HG02623 (cell line): ENCODE measurements around the gene BCL2L11.
"Not testable (repeated sequence)": the region's sequence is repeated elsewhere in the genome, so short reads cannot be mapped to it uniquely, and the experiment has no call there.

ENCODE experiments used
- ATAC-seq: cut with Tn5 transposase; IDR thresholded peaks from one replicate; pipeline ENCODE4 v1.9.1; 2021; ENCODE audit warnings: moderate library complexity; ENCODE audit not compliant: unreplicated experiment

The BCL2L11 gene

DNA sequence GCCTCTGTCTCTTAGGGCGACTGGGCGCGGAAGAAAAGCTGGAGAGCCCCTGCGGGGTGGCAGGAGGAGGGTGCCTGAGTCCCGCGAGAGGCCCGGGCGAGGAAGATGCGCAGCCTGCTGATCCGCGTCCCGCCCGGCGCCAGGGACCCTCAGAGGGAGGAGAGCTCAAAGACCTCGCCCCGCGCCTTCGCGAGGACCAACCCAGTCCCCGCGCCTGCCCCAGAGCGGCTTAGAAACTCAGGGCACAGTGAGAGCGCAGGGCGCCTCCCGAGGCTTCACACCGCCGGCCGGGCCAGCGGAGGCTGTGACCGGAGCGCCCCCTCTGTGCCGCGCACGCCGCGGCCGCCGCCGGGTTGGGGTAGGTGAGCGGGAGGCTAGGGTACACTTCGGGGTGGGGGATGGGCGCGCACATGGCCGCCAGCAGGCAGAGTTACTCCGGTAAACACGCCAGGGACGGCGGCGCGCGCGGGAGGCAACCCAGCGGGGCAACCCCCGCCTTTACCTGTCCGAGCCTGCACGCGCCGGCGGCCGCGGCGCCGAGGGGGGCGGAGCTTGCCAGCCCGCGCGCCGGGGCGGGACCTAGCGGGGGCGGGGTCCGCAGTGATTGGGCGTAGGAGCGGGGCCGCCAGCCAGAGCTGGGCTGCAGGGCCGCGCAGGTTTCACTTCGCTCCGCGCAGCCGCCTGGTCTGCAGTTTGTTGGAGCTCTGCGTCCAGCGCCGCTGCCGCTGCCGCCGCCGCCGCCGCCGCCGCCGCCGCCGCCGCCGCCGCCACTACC lies at the start of gene BCL2L11:
Gene BCL2L11, plus strand, starts transcription at position 662 of the 775 bp plus-strand sequence. CDS start 2,832 bp downstream, outside the sequence.
- peak; percentile 45 for ATAC-seq

DNA sequence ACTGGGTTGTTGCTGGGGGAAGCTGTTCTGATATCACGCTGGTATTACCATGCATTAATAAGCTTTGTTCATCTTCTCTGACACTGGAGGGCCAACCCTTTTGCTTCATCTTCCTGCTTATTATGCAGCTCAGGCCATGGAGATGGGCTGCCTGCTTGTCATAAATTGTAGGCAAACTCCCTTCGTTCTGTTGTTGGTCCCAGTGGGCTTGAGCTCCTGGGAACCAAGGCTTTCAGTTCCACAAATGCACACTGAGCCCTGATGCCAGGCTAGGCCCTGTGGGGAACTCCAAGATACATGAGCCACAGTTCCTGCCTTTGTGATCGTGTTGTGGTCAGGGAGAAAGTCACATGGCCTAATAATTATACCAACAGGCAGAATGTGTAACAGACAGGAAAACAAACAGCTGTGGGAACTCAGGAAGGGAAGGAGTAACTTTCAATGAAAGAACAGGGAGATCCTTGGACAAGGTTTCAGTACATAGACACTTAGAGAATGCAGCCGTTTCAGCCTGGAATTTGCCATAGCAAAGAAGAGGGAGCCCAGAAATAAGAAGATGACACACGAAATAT lies 49.0 kb upstream of the BCL2L11 start:
- no peak for ATAC-seq

DNA sequence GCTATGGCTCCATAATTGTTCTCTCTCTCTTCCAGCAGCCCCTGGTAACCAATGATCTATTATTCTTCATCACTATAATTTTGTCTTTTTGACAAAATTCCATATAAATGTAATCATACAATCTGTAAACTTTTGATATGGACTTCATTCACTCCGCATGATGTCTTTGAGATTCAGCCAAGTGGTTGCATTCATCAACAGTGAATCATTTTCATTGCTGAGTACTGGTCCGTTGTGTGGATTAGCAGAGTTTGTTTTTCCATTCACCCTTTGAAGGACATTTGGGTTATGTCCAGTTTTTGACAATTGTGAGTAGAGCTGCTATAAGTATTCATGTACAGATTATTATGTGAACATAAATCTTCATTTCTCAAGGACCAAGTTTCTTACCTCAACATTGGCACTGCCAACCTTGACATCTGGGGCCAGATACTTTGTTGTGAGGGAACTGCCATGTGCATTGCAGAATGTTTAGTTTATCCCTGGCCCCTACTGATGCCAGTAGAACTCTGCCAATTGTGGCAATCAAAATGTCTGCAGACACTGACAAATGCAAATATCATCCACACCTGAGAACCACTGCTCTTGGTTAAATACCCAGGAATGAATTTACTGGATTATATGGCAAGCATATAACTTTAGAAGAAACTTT lies 48.4 kb upstream of the BCL2L11 start:
- ATAC-seq = no peak

DNA sequence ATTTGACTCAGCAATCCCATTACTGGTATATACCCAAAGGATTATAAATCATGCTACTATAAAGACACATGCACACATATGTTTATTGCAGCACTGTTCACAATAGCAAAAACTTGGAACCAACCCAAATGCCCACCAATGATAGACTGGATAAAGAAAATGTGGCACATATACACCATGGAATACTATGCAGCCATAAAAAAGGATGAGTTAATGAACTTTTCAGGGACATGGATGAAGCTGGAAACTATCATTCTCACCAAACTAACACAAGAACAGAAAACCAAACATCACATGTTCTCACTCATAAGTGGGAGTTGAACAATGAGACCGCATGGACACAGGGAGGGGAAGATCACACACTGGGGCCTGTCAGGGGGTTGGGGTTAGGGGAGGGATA lies 38.1 kb upstream of the BCL2L11 start:
- ATAC-seq = not testable (repeated sequence)

DNA sequence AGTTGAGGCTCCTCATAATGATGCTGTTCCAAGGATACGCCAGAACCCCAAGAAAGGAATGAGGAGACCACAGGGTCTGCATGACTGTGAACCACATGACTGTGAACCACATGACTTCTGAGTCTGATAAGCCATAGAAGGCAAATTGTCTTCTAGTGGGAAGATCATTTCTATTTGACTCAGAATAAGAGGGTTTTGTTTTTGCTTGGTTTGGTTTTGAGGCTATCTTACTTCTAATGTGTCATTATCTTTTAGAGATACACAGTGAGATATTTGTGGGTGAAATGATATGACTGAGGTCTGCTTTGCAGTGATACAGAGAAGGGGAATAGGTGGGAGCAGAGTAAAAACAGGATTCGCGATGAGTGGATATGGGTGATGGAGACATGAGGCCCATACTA lies 28.9 kb upstream of the BCL2L11 start:
- no peak for ATAC-seq

- no peak for ATAC-seq
Observed at GRCh38 chr2:111094691-111095090, 26.0 kb upstream of the BCL2L11 start.

GRCh38 chr2:111095434-111095833 lies 25.3 kb upstream of the BCL2L11 start:
- ATAC-seq = no peak

DNA sequence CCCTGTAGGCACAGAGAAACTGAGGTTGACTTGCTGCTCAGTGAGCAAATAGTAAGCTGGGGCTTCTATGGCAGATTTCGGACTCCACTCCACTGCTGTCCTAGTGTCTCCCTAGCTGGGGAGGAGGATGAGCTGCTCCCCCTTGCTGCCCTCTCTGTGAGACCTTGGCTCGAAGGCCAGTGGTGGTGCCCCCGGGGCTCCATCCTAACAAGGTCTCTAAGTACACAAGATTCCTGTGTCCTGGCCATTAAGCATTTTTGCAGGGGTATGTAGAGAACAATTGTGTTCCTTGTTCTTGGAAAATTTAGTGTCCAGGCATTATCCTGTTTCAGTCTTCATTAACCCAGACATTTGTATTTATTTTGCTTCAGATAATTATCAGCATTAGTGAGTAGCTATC lies 21.3 kb upstream of the BCL2L11 start:
- no peak for ATAC-seq

DNA sequence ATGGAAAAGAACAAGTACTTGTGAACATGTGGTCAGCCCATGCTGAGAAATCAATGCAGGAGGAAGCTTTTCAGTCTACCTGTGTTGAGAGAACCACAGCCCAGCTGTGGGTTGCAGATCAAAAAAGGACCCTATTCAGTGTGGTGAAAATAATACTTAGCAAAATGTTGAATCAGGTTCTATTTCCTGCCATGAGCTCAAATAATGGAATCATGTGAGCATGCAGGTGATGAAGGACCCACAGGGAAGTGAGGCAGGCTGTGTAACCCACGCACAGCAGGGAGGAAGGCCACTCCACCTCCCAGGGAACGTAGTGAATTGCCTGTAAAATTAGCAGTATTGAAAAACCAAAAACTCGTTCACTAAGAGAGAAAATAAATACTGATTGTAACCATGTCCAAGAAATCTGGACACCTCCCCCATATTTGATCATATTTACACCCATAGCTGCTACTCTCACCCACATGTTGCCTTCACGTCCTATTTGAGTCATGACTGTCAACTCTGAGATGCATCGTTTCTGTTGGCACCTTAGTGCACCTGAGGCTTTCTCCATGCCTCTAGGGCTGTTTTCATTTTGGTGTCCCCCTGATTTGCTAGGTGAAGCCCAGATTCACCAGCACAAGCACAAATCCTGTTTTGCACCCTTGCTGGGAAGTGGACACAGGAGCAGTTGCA lies 20.5 kb upstream of the BCL2L11 start:
- ATAC-seq = no peak

DNA sequence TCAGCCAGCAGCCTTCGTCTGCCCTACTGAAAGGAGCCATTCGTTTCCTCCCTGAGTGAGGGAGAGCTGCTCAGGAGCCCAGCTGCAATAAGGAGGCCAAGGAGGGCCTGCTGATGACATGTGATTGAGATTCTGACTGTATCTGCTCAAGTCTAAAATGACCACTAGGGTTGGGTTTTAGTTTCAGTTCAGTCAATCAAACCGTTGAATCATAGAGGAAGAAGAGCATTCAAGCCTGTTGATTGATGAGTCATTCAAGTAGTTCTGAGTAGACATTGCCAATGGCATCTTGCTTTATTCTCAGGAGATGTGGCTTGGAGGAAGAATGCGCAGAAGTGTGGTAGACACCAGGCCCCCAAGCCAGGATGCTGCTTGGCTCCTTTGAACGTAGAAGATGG lies 19.9 kb upstream of the BCL2L11 start:
- ATAC-seq = peak; percentile 47

- ATAC-seq = no peak
Observed at GRCh38 chr2:111101592-111101991, 19.1 kb upstream of the BCL2L11 start.

DNA sequence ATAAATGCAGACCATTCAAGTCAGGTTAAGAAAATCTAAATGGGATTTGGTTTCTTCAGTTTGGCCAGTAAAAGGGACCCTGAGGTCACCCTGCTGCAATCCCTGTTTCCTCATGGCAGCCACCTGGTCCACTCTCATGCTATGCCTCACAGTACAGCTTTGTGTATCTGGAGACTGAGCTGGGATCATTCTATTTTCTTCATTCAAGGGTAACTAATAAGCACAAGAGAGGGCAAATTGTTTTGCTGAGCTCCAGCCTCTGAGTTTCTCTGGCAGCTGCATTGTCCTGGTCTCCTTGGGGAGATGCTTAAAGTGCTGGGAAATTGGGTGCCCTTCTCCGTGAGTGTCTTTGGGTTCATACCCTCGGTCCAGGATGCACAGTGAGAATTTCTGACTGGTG lies 18.5 kb upstream of the BCL2L11 start:
- no peak for ATAC-seq

DNA sequence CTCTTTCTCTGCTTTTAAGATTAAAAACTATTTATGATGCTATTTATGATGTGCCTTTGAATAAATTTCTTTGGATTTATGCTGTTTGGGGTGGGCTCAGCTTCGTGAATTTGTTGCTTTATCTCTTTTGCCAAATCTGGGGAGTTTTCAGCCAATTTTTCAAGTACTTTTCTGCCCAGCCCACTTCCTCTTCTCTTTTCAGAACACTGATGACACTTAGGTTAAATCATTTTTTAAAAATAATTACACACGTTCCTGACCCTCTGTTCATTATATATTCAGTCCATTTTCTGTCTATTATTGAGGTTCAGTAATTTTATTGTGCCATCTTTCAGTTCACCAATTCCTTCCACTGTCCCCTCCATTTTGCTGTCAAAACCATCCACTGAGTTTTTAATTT lies 14.8 kb upstream of the BCL2L11 start:
- no peak for ATAC-seq

DNA sequence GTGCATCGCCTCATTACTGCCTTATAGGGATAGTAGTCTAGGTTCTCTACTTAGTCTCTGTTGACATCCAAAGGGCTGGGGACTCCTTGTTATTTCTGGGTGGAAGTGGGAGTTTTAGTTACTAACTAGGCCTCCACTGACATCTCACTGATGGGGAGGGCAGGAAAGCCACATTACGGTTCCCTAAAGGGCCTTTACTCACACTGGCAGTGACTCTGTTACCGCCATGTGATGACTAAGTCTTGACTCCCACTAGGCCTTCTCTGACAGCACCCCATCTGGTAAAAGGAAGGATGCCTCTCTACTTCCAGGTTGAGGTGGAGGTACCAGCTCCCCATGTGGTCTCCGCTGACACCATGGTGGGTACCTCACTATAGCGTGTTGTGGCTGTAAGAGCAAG lies 14.0 kb upstream of the BCL2L11 start:
- ATAC-seq = no peak

DNA sequence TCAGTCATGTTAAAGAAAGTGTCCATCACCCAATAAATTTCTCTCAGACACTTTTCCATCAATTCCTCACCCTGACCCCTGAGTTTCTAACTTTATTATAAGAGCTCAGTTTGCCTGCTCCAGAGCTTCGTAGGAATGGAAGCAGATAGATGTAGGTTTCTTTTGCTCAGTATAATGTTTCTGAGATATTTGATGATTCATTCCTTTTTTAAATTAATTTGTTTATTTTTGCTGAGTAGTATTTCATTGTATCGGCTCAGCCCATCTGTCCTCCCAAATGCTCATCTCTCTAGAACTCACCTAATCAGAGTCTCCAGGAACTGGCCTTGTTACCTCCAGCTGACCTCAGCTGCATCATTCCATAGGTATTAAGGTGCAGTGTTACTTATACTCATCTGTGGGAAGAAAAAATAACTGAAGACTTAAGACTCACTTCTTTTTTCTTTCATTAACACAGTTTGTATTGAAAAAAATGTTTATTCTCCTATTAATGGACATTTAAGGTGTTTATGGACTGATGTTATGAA lies 11.9 kb upstream of the BCL2L11 start:
- no peak for ATAC-seq

DNA sequence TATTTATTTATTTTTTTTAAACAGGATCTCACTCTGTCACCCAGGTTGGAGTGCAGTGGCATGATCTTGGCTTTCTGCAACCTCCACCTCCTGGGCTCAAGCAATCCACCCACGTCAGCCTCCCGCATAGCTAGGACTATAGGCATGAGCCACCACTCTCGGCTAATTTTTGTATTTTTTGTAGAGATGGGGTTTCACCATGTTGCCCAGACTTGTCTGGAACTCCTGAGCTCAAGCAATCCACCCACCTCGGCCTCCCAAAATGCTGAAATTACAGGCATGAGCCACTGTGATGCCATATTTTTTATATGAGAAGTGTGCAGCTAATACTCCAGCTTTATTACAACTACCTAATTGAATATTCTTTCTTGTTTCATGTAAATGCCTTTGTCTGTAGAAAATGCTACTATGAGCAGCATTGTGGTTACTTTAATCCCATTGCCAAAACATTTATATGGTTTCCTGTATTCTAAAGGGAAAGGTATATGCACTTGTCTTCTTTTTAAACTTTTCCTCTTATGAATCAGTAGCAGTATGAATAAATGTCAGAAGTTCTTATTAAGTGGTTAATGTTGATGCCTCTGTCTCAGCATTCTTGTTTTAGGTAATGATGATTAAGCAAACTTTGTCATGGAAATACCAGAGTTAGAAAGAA lies 9.5 kb upstream of the BCL2L11 start:
- ATAC-seq = no peak

GRCh38 chr2:111113838-111114237 lies 6.9 kb upstream of the BCL2L11 start:
- no peak for ATAC-seq

- no peak for ATAC-seq
Observed at GRCh38 chr2:111116011-111116746, 4.5 kb upstream of the BCL2L11 start.

GRCh38 chr2:111116843-111117597 lies 3.7 kb upstream of the BCL2L11 start:
- no peak for ATAC-seq
